Measurements from ENCODE around the gene IL2RG.

DNA sequence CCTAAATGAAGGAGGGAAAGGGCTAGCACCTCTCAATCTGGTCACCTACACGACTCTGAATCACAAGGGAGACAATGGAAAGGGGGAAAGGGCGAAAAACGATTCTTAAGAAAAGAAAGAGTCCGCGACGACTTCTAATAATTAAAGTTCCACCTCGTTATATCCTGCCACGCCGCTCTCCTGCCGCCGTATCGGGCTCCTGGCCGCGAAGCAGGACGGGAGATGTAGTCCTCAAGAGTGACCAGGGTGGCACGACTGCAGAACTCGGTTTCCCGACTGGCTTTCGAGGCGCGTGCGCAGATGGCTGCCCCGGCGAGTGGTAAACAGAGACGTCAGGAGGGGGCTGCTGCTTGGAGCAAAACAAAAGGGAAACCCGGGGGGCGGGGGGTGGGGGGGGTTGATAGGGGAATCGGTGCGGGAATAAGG lies 15.8 kb downstream of the IL2RG start, which contains the start of gene FOXO4:
- TF ChIP-seq, protein P1, sequence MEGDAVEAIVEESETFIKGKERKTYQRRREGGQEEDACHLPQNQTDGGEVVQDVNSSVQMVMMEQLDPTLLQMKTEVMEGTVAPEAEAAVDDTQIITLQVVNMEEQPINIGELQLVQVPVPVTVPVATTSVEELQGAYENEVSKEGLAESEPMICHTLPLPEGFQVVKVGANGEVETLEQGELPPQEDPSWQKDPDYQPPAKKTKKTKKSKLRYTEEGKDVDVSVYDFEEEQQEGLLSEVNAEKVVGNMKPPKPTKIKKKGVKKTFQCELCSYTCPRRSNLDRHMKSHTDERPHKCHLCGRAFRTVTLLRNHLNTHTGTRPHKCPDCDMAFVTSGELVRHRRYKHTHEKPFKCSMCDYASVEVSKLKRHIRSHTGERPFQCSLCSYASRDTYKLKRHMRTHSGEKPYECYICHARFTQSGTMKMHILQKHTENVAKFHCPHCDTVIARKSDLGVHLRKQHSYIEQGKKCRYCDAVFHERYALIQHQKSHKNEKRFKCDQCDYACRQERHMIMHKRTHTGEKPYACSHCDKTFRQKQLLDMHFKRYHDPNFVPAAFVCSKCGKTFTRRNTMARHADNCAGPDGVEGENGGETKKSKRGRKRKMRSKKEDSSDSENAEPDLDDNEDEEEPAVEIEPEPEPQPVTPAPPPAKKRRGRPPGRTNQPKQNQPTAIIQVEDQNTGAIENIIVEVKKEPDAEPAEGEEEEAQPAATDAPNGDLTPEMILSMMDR (optimal IDR thresholded peaks at IDR 0.05 in 1 of 3, IDR thresholded peaks at IDR 0.05 in 1 of 3, conservative IDR thresholded peaks at IDR 0.05 in 1 of 3; ENCODE audit: extremely low read depth in 1 of 3, insufficient read depth in 2 of 3, low read length in 3 of 3), result no peak
- no peak for TF ChIP-seq EZH2 (IDR thresholded peaks at IDR 0.05; ENCODE audit: low read length)

Measured in keratinocyte (primary cell).